CD4-positive, CD25-positive, alpha-beta regulatory T cell (primary cell): Measurements from ENCODE around the gene SEC14L6. TPM values are rescaled to one million over a fixed set of nuclear protein-coding genes. Genes with fewer than 3 reads are reported as not detected.
"Not testable (repeated sequence)": the region's sequence is repeated elsewhere in the genome, so short reads cannot be mapped to it uniquely, and the experiment has no call there.

Experiments
- ATAC-seq, 2 donors: fragments of 150-1000 bp; cut with Tn5 transposase; one replicate each; pipeline ENCODE4 v1.10.0; 2021; ENCODE audit warnings: low read depth in 2 of 2, moderate number of reproducible peaks in 2 of 2, moderate library complexity in 1 of 2
- DNase-seq, 3 donors: peaks; one replicate each; pipeline versions ENCODE4 v3.0.0 to v3.0.0-alpha.2; 2012 to 2022; ENCODE audit warnings: mixed read lengths in 1 of 3
- H3K27ac ChIP-seq: one replicate; pipeline ENCODE4 v1.7.0; 2013; ENCODE audit warnings: mild to moderate bottlenecking, low read length; ENCODE audit not compliant: insufficient read depth, poor library complexity, severe bottlenecking
- H3K27me3 ChIP-seq: one replicate; pipeline ENCODE4 v1.7.0; 2013; ENCODE audit warnings: low read length; ENCODE audit not compliant: control insufficient read depth, insufficient read depth
- H3K36me3 ChIP-seq: one replicate; pipeline ENCODE4 v1.7.0; 2013; ENCODE audit warnings: mild to moderate bottlenecking, low read length, moderate library complexity; ENCODE audit not compliant: control insufficient read depth, insufficient read depth
- H3K4me1 ChIP-seq: 2 replicates; pipeline ENCODE4 v1.7.0; 2013; ENCODE audit warnings: mild to moderate bottlenecking, low read length; ENCODE audit not compliant: insufficient read depth, control insufficient read depth, poor library complexity, severe bottlenecking
- H3K4me3 ChIP-seq: one replicate; pipeline ENCODE4 v1.7.0; 2013; ENCODE audit warnings: low read depth, mild to moderate bottlenecking, low read length, moderate library complexity
- H3K9me3 ChIP-seq, 2 experiments: 1 replicate in 1 of 2; 2 replicates in 1 of 2; pipeline ENCODE4 v1.7.0; 2013; ENCODE audit warnings: low read length in 2 of 2, mild to moderate bottlenecking in 1 of 2, moderate library complexity in 1 of 2; ENCODE audit not compliant: control insufficient read depth in 2 of 2
- H3K27ac Mint-ChIP-seq, 3 donors: one replicate each; pipeline ENCODE4 v1.8.0; 2020 to 2022; ENCODE audit warnings: mild to moderate bottlenecking in 3 of 3, mixed read lengths in 3 of 3, moderate library complexity in 2 of 3
- H3K27me3 Mint-ChIP-seq: one replicate; pipeline ENCODE4 v1.8.0; 2022; ENCODE audit warnings: mild to moderate bottlenecking, mixed read lengths
- H3K36me3 Mint-ChIP-seq: one replicate; pipeline ENCODE4 v1.8.0; 2020; ENCODE audit warnings: mixed read lengths
- H3K4me1 Mint-ChIP-seq, 4 donors: one replicate each; pipeline ENCODE4 v1.8.0; 2020 to 2022; ENCODE audit warnings: mixed read lengths in 4 of 4, mild to moderate bottlenecking in 1 of 4
- H3K4me3 Mint-ChIP-seq, 4 donors: one replicate each; pipeline ENCODE4 v1.8.0; 2020 to 2022; ENCODE audit warnings: mild to moderate bottlenecking in 4 of 4, mixed read lengths in 4 of 4, moderate library complexity in 3 of 4
- H3K9me3 Mint-ChIP-seq, 7 donors: one replicate each; pipeline ENCODE4 v1.8.0; 2020 to 2022; ENCODE audit warnings: mixed read lengths in 7 of 7, mild to moderate bottlenecking in 3 of 7, moderate library complexity in 2 of 7
- polyA plus RNA-seq, 4 donors: library from polyadenylated mRNA; unstranded; fragments of 300-500 nt; fragmentation: Illumina TruSeq; gene quantifications; one replicate each; pipeline ENCODE4 v1.2.3, GENCODE V29; 2021
- total RNA-seq: library from RNA; stranded (reverse); gene quantifications from one replicate; pipeline ENCODE4 v1.2.3, GENCODE V29; 2022

The SEC14L6 gene
- total and polyA plus RNA-seq, 5 donors from 2014 or later = 0.09 TPM; not detected in 4

DNA sequence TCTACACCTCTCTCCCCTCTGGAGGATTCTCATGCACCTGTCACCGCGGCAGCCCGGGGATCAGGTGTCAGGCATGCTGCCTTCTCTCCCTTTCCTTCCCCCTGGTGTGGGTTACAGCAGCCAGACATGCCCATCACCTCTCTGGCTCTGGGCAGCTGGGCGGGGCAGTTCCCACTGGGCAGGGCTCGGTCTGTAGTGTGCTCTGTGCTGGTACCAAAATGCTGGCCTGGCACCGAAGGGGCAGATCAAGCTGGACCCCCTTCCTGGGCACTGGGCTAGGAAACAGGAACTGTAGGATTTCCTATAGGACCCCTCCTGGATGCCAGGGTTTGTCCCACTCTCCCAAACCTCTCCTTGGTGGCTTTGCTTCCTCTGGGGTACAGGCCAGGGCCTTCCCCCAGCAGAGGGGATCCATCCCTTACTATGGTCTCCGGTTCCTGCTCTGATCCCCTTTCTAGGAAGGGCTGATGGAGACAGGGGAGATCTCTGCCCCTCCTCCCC is 27.1 kb upstream of the SEC14L6 start:
- no peaks in the 10 kb centered on the region for H3K9me3 Mint-ChIP-seq
- Histone ChIP-seq H3K27ac (no peak overlapping the region), H3K27me3 (no peaks in the 10 kb centered on the region), H3K36me3 (peaks cover 33% of the 10 kb centered on the region), H3K9me3 (no peaks in the 10 kb centered on the region), H3K4me1 (peaks cover 3% of the 10 kb centered on the region), H3K4me3 (no peak overlapping the region)
- DNase-seq (no peak), ATAC-seq (no peak)
- H3K4me1 Mint-ChIP-seq = peaks cover 0 to 15% (median 0%) of the 10 kb centered on the region in 4 donors
- peaks cover 33% of the 10 kb centered on the region for H3K27me3 Mint-ChIP-seq
- no peak overlapping the region for H3K27ac Mint-ChIP-seq
- H3K36me3 Mint-ChIP-seq = peaks cover 29% of the 10 kb centered on the region
- no peak overlapping the region for H3K4me3 Mint-ChIP-seq

GRCh38 chr22:30572840-30573593 is 26.5 kb upstream of the SEC14L6 start:
- H3K4me3 Mint-ChIP-seq = no peak overlapping the region
- H3K4me1 ChIP-seq = peaks cover 3% of the 10 kb centered on the region

GRCh38 chr22:30572210-30572609 is 25.7 kb upstream of the SEC14L6 start:
- no peak overlapping the region for H3K27ac ChIP-seq
- Mint-ChIP-seq H3K27ac (peak overlapping the region in 2 of 3 donors; percentile 29 to 45), H3K27me3 (peaks cover 33% of the 10 kb centered on the region), H3K4me1 (peaks cover 0 to 15% (median 0%) of the 10 kb centered on the region in 4 donors), H3K4me3 (no peak overlapping the region), H3K9me3 (no peaks in the 10 kb centered on the region), H3K36me3 (peaks cover 21% of the 10 kb centered on the region)
- DNase-seq (no peak), ATAC-seq (no peak)
- no peaks in the 10 kb centered on the region for H3K27me3 ChIP-seq
- peaks cover 3% of the 10 kb centered on the region for H3K4me1 ChIP-seq
- peaks cover 20% of the 10 kb centered on the region for H3K36me3 ChIP-seq
- no peak overlapping the region for H3K4me3 ChIP-seq
- H3K9me3 ChIP-seq = no peaks in the 10 kb centered on the region

More at GRCh38 chr22:30572840-30573593, 26.5 kb upstream of the SEC14L6 start:
- Histone ChIP-seq H3K27me3 (no peaks in the 10 kb centered on the region), H3K9me3 (no peaks in the 10 kb centered on the region), H3K27ac (no peak overlapping the region), H3K4me3 (no peak overlapping the region), H3K36me3 (peaks cover 28% of the 10 kb centered on the region)
- no peak for ATAC-seq
- Mint-ChIP-seq H3K36me3 (peaks cover 26% of the 10 kb centered on the region), H3K27me3 (peaks cover 33% of the 10 kb centered on the region), H3K9me3 (no peaks in the 10 kb centered on the region), H3K4me1 (peaks cover 0 to 15% (median 0%) of the 10 kb centered on the region in 4 donors), H3K27ac (no peak overlapping the region)
- DNase-seq = no peak

- no peak overlapping the region for H3K27ac Mint-ChIP-seq
- no peak for DNase-seq
- Histone ChIP-seq H3K27me3 (no peaks in the 10 kb centered on the region), H3K4me1 (peaks cover under 1% of the 10 kb centered on the region), H3K4me3 (no peak overlapping the region), H3K36me3 (no peaks in the 10 kb centered on the region), H3K27ac (no peak overlapping the region), H3K9me3 (no peaks in the 10 kb centered on the region)
- H3K27me3 Mint-ChIP-seq = peaks cover 33% of the 10 kb centered on the region
- ATAC-seq = no peak
- peaks cover 0 to under 1% (median 0%) of the 10 kb centered on the region in 4 donors for H3K4me1 Mint-ChIP-seq
- no peak overlapping the region for H3K4me3 Mint-ChIP-seq
- no peaks in the 10 kb centered on the region for H3K9me3 Mint-ChIP-seq
- H3K36me3 Mint-ChIP-seq = peaks cover 5% of the 10 kb centered on the region
Observed at GRCh38 chr22:30569674-30570202, 23.2 kb upstream of the SEC14L6 start.

GRCh38 chr22:30568137-30568805 is 21.7 kb upstream of the SEC14L6 start:
- no peak overlapping the region for H3K4me3 ChIP-seq
- no peak overlapping the region for H3K4me3 Mint-ChIP-seq
- H3K36me3 Mint-ChIP-seq = peaks cover 5% of the 10 kb centered on the region
- DNase-seq = no peak
- peaks cover 27% of the 10 kb centered on the region for H3K27me3 Mint-ChIP-seq
- H3K9me3 Mint-ChIP-seq = no peaks in the 10 kb centered on the region
- no peaks in the 10 kb centered on the region for H3K9me3 ChIP-seq
- H3K27me3 ChIP-seq = no peaks in the 10 kb centered on the region
- no peak overlapping the region for H3K27ac ChIP-seq
- no peaks in the 10 kb centered on the region for H3K4me1 Mint-ChIP-seq
- no peak for ATAC-seq
- H3K4me1 ChIP-seq = no peaks in the 10 kb centered on the region
- peak overlapping the region in 2 of 3 donors; percentile 33 to 73 for H3K27ac Mint-ChIP-seq
- no peaks in the 10 kb centered on the region for H3K36me3 ChIP-seq

DNA sequence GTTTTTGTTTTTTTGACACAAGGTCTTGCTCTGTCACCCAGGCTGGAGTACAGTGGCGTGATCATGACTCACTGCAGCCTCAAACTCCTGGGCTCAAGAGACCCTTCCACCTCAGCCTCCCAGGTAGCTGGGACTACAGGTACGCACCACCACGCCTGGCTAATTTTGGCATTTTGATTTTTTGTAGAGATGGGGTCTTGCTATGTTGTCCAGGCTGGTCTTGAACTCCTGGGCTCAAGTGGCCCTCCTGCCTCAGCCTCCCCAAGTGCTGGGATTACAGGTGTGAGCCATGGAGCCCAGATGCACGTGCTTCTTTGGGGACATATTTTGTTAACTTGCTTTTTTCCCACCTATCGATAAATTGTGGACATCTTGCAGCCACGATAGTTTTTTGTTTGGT is 20.7 kb upstream of the SEC14L6 start:
- H3K9me3 Mint-ChIP-seq, H3K27ac Mint-ChIP-seq, H3K4me3 ChIP-seq, H3K36me3 ChIP-seq, H3K4me3 Mint-ChIP-seq, H3K27ac ChIP-seq, H3K36me3 Mint-ChIP-seq, H3K27me3 ChIP-seq, ATAC-seq, DNase-seq, H3K4me1 Mint-ChIP-seq, H3K4me1 ChIP-seq, H3K9me3 ChIP-seq: not testable (repeated sequence)
- peaks cover 21% of the 10 kb centered on the region for H3K27me3 Mint-ChIP-seq

GRCh38 chr22:30566125-30566524 is 19.6 kb upstream of the SEC14L6 start:
- Histone ChIP-seq H3K27me3 (no peaks in the 10 kb centered on the region), H3K9me3 (no peaks in the 10 kb centered on the region), H3K4me1 (no peaks in the 10 kb centered on the region), H3K27ac (no peak overlapping the region), H3K36me3 (no peaks in the 10 kb centered on the region), H3K4me3 (no peak overlapping the region)
- Mint-ChIP-seq H3K36me3 (peaks cover 5% of the 10 kb centered on the region), H3K4me1 (no peaks in the 10 kb centered on the region), H3K27ac (no peak overlapping the region), H3K4me3 (no peak overlapping the region), H3K27me3 (peaks cover 16% of the 10 kb centered on the region), H3K9me3 (no peaks in the 10 kb centered on the region)
- no peak for ATAC-seq
- DNase-seq = no peak
